CD4-positive, alpha-beta T cell treated with Interleukin-17A for 1 hour (primary cell): ENCODE data around the gene IDE.
"Not testable (repeated sequence)": the region's sequence is repeated elsewhere in the genome, so short reads cannot be mapped to it uniquely, and the experiment has no call there.

Experiments used
- DNase-seq: peaks from one replicate; pipeline ENCODE4 v3.0.0-alpha.2; 2020

IDE gene

DNA sequence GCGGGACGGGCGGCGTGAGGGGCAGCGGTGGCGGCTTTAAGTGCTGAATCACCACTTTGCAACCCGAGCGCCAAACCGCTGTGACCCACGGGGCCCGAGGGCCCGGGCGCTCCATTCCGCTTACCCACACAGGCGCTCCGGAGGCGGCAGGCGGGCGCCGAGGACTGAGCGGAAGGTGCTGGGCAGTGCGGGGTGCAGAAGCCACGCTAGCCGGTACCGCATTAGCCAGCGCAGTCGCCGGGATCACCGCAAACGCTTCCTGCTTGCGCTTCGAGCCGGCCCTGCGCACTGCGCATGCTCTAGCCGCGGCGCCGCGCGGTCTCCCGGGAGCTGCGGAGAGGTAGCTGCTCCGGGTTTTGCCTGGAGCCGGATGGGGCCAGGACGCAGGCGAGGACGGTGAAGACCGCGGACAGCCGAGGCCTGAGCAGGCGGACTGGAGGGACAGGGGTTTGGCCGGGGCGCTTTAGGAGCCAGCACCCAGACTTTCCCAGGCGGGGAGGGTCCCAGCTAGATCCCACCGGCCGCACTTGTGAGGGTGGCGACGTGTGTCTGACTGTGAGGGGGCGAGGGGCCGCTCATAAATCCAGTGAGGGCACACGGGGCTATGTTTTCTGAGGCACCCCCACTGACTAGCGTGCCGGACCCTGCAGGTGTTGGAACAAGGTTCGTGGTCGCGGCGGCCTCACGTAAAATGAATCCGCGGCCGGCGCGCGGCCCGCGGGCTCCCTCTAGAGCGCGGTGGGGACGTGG, at the start of gene IDE:
Gene IDE (minus strand): TSS at position 296 of the 750 bp plus-strand sequence. CDS start 74 bp downstream, at position 222.
- DNase-seq, result peak; percentile 85

- no peak for DNase-seq
These were observed 45.5 kb upstream of the IDE start for GRCh38 chr10:92619368-92619767.

- no peak for DNase-seq
These were observed 41.6 kb upstream of the IDE start for GRCh38 chr10:92615515-92615914.

- peak; percentile 27 for DNase-seq
These were observed 30.9 kb upstream of the IDE start for GRCh38 chr10:92604841-92605240.

DNA sequence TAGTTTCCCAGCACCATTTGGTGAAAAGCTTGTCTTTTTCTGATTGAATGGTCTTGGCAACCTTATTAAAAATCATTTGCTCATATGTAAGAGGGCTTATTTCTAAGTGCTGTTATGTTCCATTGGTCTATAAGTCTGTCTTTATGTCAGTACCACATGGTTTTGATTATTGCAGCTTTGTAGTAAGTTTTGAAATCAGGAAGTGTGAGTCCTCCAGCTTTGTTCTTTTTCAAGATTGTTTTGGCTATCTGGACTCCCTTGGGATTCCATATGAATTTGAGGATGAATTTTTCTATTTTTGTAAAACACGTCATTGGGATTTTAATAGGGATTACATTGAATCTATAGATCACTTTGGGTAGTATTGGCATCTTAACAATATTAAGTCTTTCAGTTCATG, 24.4 kb upstream of the IDE start:
- no peak for DNase-seq

GRCh38 chr10:92595505-92595904, 21.6 kb upstream of the IDE start:
- DNase-seq, result no peak

- peak; percentile 49 for DNase-seq
These were observed 20.0 kb upstream of the IDE start for GRCh38 chr10:92593619-92594588.

- DNase-seq, result peak; percentile 96
These were observed 19.1 kb upstream of the IDE start, which contains the start of gene KIF11 for GRCh38 chr10:92592761-92593618. Gene KIF11, plus strand, starts transcription at chr10:92593130. Its CDS starts 246 bp downstream, at chr10:92593376.

DNA sequence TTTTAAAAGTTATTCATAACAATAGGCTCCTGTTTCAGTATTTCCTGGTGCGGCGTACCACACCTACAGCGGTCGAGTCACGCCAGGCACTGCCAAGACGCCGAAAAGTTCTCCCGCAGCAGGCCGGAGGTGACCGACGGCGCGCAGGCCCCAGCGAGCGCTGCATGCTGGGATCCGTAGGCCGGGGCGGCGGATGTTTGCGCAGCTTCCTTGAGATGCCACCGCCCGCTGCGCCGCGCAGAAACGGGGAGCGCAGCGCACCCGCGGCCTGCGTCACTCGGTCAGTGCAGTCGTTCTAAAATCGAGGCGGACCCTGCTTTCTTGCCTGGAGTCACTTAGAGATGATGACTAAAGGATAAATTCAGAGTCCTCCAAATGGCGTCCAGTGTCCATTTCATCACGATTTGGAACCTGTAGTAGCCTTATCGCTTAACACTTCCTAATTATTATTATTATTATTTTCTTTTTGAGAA, 17.7 kb upstream of the IDE start:
- DNase-seq, result peak; percentile 93

- peak; percentile 38 for DNase-seq
These were observed 17.0 kb upstream of the IDE start for GRCh38 chr10:92590623-92591549.

DNA sequence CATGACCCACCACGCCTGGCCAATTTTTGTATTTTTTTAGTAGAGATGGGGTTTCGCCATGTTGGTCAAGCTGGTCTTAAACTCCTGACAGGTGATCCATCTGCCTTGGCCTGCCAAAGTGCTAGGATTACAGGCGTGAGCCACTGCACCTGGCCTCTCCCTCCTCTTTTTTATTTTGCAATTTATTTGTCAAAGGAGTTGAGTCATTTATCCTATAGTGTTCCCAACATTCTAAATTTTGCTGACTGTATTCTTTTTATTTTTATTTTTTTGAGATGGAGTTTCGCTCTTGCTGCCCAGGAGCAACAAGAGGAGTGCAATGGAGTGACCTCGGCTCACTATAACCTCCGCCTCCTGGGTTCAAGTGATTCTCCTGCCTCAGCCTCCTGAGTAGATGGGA, 8.5 kb upstream of the IDE start:
- not testable (repeated sequence) for DNase-seq

DNA sequence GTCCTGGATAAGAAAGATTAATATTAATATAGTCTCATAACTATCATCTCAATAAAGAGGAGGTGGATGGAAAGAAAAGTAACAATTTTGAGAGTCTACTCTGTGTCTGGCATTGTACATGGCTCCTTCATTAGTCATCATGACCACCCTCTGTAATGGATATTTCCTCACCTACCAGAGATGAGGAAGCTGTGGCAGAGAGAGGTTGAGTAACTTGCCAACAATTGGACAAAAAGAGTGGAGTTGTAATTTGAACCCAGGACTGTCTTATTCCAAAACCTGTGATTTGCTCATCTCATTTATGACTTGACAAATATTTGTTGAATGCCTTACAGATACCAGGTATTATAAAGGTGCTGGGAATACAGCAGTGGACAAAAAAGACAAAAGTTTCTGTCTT, 2.1 kb upstream of the IDE start:
- no peak for DNase-seq

DNA sequence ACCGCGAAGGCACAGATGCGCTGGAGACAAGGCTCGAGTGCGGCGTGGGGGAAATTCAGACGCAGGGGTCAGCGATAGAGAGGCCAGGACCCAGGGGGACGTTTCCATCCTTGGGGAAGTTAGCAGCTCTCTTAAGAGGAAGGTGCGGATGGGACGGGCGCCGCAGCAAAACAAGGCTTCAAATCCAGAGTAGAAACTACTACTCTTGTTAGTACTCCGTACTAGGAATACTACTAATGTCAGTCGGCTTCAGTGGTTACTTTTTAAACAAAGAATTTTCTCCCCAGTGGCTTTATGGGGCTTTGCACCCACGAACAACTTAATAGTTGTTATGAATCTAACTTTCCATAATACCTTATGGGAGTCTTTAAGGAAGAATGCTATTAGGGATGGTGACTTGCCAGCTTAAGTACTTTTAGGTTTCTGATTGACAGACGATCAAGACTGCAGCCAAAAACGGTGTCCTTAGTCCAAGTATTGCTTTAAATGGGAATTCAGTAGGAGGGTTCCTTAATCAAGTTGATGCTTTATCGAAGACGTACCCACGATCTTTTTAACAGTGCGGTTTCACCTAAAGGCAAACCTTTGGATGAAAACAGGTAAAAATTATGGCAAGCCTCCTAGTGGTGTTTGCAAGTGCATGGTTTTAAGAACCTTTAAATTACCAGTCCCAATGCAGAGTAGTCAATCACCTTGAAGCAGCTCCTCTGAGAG, 812 bp upstream of the IDE start:
- peak; percentile 50 for DNase-seq

- DNase-seq, result peak; percentile 39
These were observed 649 bp downstream of the IDE start for GRCh38 chr10:92573091-92573797.

DNA sequence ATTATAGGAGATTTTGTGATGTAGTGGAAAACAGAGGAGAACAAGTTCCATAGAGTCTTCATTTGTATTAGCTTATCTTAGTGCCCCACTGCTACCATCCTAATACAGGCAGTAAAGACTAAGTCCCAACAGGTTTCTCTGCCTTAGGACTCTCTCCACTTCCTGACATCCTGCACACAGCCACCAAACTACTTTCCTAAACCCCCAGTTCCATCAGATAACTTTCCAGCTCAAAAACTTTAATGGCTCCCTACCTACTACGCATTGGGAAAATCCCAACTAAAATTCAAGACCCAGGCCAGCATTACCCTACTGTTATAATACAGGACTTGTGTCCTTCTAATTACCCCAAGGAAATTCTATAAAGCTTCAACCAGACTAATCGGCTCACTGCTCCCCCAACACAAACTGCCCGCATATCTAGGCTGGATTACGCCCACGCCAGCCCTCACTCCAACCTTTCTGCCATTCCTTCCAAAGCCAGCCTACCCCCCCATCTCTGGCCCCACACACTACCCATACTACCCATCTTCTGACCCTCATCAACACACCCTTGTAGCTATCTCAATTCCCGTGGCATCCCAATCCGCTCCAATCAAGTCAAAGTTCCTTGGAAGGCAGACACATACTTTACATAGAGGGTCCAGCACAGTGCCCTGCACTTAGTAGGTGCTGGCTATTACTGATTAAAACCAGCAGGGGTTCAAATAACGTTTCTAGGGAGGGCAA, 1.4 kb downstream of the IDE start:
- DNase-seq, result no peak

GRCh38 chr10:92571649-92572048, 2.2 kb downstream of the IDE start:
- no peak for DNase-seq

DNA sequence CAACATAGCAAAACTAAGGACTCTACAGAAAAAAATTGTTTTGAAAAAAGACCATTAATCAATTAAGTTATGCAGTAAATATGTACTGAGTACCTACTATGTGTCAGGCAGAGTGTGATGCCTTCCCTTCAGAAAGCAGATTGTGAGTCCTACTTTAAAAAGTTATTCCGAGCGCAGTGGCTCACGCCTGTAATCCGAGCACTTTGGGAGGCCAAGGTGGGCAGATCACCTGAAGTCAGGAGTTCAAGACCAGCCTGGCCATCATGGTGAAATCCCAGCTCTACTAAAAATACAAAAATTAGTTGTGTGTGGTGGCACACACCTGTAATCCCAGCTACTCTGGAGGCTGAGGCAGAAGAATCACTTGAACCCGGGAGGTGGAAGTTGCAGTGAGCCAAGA, 4.2 kb downstream of the IDE start:
- not testable (repeated sequence) for DNase-seq

- no peak for DNase-seq
These were observed 4.8 kb downstream of the IDE start for GRCh38 chr10:92569071-92569470.

GRCh38 chr10:92567952-92568600, 5.8 kb downstream of the IDE start:
- no peak for DNase-seq
